ENCODE results near the gene KIDINS220. TPM values are rescaled to one million over a fixed set of nuclear protein-coding genes. Genes with fewer than 3 reads are reported as not detected.

The KIDINS220 gene
- total RNA-seq, 2 donors from 2014 or later: 25.6 to 25.8 TPM

DNA sequence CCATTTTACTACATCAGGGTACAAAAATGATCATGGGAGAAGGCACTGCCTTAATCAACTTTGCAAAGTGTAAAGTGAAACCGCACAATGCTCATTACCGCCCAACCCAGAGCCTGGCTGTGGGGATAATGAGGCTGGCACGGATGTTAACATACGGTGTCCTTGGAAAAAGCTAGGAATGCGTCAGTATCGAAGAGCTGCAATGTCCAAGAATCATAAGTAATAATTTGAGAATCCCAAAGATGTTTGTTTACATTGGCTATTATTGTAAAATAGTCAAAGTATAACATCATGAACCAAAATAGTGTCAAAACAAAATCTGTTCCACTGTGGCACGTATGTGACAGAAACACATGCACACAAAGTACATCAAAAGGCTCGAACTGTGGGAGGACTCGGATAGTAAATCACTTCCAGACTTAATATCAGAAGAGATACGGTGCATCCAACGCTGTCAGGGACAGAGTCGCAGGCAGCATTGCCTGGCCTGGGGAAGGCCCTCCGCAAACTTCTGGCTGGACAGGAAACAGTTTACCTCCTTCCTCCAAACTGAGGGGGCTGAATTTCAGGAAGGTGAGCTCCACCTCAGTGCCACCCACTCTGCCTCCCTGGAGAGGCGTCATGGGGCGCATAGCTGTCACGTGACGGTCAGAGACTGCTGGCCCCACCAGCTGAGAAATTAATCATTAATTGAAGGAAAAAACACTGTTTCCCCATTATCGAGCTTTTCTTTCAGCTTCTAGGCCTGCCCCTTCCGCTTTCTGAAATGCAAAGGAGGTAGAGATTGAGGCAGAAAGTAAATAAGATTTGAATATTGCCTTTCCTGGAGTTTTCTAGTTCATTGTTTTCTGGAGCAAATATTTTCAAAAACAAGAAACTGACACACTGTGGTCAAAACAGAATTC is 157.3 kb downstream of the KIDINS220 start:
- ATAC-seq: no peak
- no peak for DNase-seq (ENCODE audit: low spot score in 2 of 2)
- H3K27ac Mint-ChIP-seq: peak overlapping the region; percentile 44 to 98
- H3K9me3 Mint-ChIP-seq: peaks cover 0 to 5% of the 10 kb centered on the region in 2 donors
- peaks cover 34 to 49% of the 10 kb centered on the region in 2 donors for H3K36me3 Mint-ChIP-seq

- H3K27ac Mint-ChIP-seq: peak overlapping the region; percentile 44 to 98
- DNase-seq (ENCODE audit: low spot score in 2 of 2): no peak
- no peak for ATAC-seq
- H3K36me3 Mint-ChIP-seq: peaks cover 33 to 47% of the 10 kb centered on the region in 2 donors
- peaks cover 2 to 8% of the 10 kb centered on the region in 2 donors for H3K9me3 Mint-ChIP-seq
Measured at GRCh38 chr2:8679567-8679826, 157.9 kb downstream of the KIDINS220 start.

Other genes starting within 250 kb of the KIDINS220 start
- 100 to 1,000 TPM in 1 of 2 donors, 10 to 100 TPM in 1; 42.8 to 272 TPM for gene ID2, start 155.6 kb downstream of the KIDINS220 start, total RNA-seq
- gene MBOAT2, start 166.1 kb upstream of the KIDINS220 start, total RNA-seq: 1 to 10 TPM; 4.4 to 6.6 TPM